B cell (primary cell): ENCODE measurements around the gene SPRR2E. TPM values are rescaled to one million over a fixed set of nuclear protein-coding genes. Genes with fewer than 3 reads are reported as not detected.

Experiments
- ATAC-seq: fragments of 200-7000 bp; cut with Tn5 transposase; one replicate; pipeline ENCODE4 v1.10.0; 2021; ENCODE audit warnings: low read depth, mild to moderate bottlenecking, moderate number of reproducible peaks, moderate library complexity
- CTCF ChIA-PET: fragments of 350-600 bp; sonication (Branson Sonifier 250); formaldehyde crosslinking; loops from one replicate; lab custom pipeline; 2021; ENCODE audit warnings: antibody characterized with exemption, inconsistent platforms; lab: Charles Lee
- POLR2A ChIA-PET: fragments of 350-600 bp; sonication (Branson Sonifier 250); formaldehyde crosslinking; loops from one replicate; lab custom pipeline; 2021; ENCODE audit warnings: antibody characterized with exemption; lab: Charles Lee
- DNase-seq: peaks from one replicate; pipeline ENCODE4 v3.0.0; 2013
- H2AFZ ChIP-seq: 2 replicates; pipeline ENCODE4 v1.6.1; 2012; ENCODE audit warnings: mild to moderate bottlenecking, low read depth, low read length; ENCODE audit not compliant: insufficient read depth, poor library complexity, severe bottlenecking
- H3K27ac ChIP-seq, 2 donors: 1 replicate in 1 of 2; 2 replicates in 1 of 2; pipeline ENCODE4 v1.5.1; 2012 to 2013; ENCODE audit warnings: low read length in 2 of 2, mild to moderate bottlenecking in 2 of 2, moderate library complexity in 1 of 2
- H3K27me3 ChIP-seq, 4 experiments: fragments of 200-600 bp in 1 of 4; sonication (generic) in 1 of 4; replicated peaks in 1 of 4; 1 replicate in 2 of 4; 2 replicates in 2 of 4; pipeline versions ENCODE4 v1.6.1 to v1.7.0; 2013 to 2016; ENCODE audit warnings: low read length in 3 of 4, mild to moderate bottlenecking in 2 of 4, mixed read lengths in 1 of 4, moderate library complexity in 1 of 4; ENCODE audit not compliant: insufficient read depth in 4 of 4, control insufficient read depth in 3 of 4; ENCODE audit errors: control extremely low read depth in 1 of 4
- H3K36me3 ChIP-seq, 2 experiments: replicated peaks in 1 of 2; 1 replicate in 1 of 2; 2 replicates in 1 of 2; pipeline versions ENCODE4 v1.6.1 to v1.7.1; 2013; ENCODE audit warnings: low read length in 1 of 2; ENCODE audit not compliant: insufficient read depth in 2 of 2, control insufficient read depth in 1 of 2; ENCODE audit errors: control extremely low read depth in 1 of 2, extremely low read depth in 1 of 2
- H3K4me1 ChIP-seq, 2 donors: fragments of 200-600 bp in 1 of 2; sonication (generic) in 1 of 2; 1 replicate in 1 of 2; 2 replicates in 1 of 2; pipeline versions ENCODE4 v1.5.1 to v1.6.1; 2013 to 2017; ENCODE audit warnings: low read length in 2 of 2; ENCODE audit not compliant: control insufficient read depth in 2 of 2, insufficient read depth in 2 of 2
- H3K4me2 ChIP-seq: replicated peaks from 2 replicates; pipeline ENCODE3; 2012; ENCODE audit warnings: mild to moderate bottlenecking, low read depth, low read length; ENCODE audit not compliant: poor library complexity, severe bottlenecking
- H3K4me3 ChIP-seq, 5 experiments: fragments of 200-600 bp in 1 of 5; sonication (generic) in 1 of 5; 1 replicate in 3 of 5; 2 replicates in 2 of 5; pipeline versions ENCODE4 v1.5.1 to v1.7.0; 2011 to 2016; ENCODE audit warnings: low read length in 4 of 5, mild to moderate bottlenecking in 4 of 5, low read depth in 2 of 5, control low read depth in 1 of 5, moderate library complexity in 1 of 5; ENCODE audit not compliant: insufficient read depth in 1 of 5; ENCODE audit errors: control extremely low read depth in 1 of 5, extremely low read depth in 1 of 5
- H3K79me2 ChIP-seq: fragments of 200-600 bp; sonication (generic); one replicate; pipeline ENCODE4 v1.6.0; 2016; ENCODE audit warnings: low read length; ENCODE audit not compliant: control insufficient read depth, insufficient read depth
- H3K9ac ChIP-seq: fragments of 200-600 bp; sonication (generic); 2 replicates; pipeline ENCODE4 v1.6.1; 2017; ENCODE audit warnings: mild to moderate bottlenecking, low read length, moderate library complexity
- H3K9me3 ChIP-seq, 3 donors: one replicate each; pipeline versions ENCODE4 v1.6.1 to v1.7.1; 2013; ENCODE audit warnings: low read length in 2 of 3; ENCODE audit not compliant: control insufficient read depth in 2 of 3, insufficient read depth in 1 of 3; ENCODE audit errors: control extremely low read depth in 1 of 3
- H4K20me1 ChIP-seq: 2 replicates; pipeline ENCODE4 v1.6.0; 2012; ENCODE audit warnings: mild to moderate bottlenecking, low read length; ENCODE audit not compliant: insufficient read depth, control insufficient read depth, poor library complexity, severe bottlenecking
- H3K27ac Mint-ChIP-seq: one replicate; pipeline ENCODE4 v1.8.0; 2021; ENCODE audit warnings: mixed read lengths
- H3K27me3 Mint-ChIP-seq: one replicate; pipeline ENCODE4 v1.8.0; 2021; ENCODE audit warnings: mixed read lengths
- H3K4me1 Mint-ChIP-seq: one replicate; pipeline ENCODE4 v1.8.0; 2021; ENCODE audit warnings: mixed read lengths
- H3K4me3 Mint-ChIP-seq: one replicate; pipeline ENCODE4 v1.8.0; 2021; ENCODE audit warnings: mixed read lengths
- H3K9me3 Mint-ChIP-seq: one replicate; pipeline ENCODE4 v1.8.0; 2022; ENCODE audit warnings: mixed read lengths; ENCODE audit not compliant: insufficient read depth
- CTCF ChIP-seq: fragments of 200-600 bp; IDR thresholded peaks from one replicate; pipeline ENCODE4 v1.8.0; 2022; ENCODE audit warnings: antibody characterized with exemption, mild to moderate bottlenecking
- EZH2 ChIP-seq: IDR thresholded peaks from 2 replicates; pipeline ENCODE4 v1.6.1; 2012; ENCODE audit warnings: borderline replicate concordance, low read depth, mild to moderate bottlenecking, moderate library complexity, low read length; ENCODE audit not compliant: insufficient read depth, poor library complexity, severe bottlenecking
- WGBS: methylation state at CpG from one replicate; pipeline ENCODE4 v1.1.5; 2013; ENCODE audit warnings: missing lambda C conversion rate; ENCODE audit not compliant: insufficient coverage; 5-methylcytosine and 5-hydroxymethylcytosine counted together
- intact Hi-C: fragments of 100-400 bp; cut with micrococcal nuclease; formaldehyde crosslinking; loops from one replicate; pipeline ENCODE4 v1.10.0; 2022
- polyA plus RNA-seq: library from polyadenylated mRNA; depleted of rRNA; stranded (reverse); fragments of >200 nt; gene quantifications from 2 replicates; pipeline ENCODE4 v1.2.3, GENCODE V29; 2012
- total RNA-seq, 2 donors: library from RNA; stranded (reverse); fragments of 120-200 nt in 1 of 2; gene quantifications; 1 replicate in 1 of 2; 2 replicates in 1 of 2; pipeline versions ENCODE4 v1.2.3 to v1.2.4, GENCODE V29; 2013 to 2022

SPRR2E gene
- total and polyA plus RNA-seq, 2 donors (not counting 1 experiment from before 2014, with no cell fraction given): not detected

DNA sequence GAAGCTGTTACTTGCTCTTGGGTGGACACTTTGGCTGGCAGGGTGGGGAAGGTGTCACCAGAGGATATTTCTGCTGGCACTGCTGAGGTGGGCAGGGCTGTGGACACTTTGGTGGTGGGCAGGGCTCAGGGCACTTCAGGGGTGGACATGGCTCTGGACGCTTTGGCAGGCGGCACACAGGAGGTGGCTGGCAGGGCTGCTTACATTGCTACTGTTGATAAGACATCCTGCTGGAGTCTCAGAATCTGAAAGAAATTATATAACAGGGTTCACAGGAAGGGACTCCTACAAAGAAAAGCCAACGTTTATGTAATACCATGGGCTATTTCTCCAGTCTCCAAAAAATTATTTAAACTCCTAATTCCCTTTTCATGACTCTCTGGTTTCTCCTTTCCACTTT lies 46.2 kb upstream of the SPRR2E start:
- H3K9me3 ChIP-seq: no peaks in the 10 kb centered on the region

DNA sequence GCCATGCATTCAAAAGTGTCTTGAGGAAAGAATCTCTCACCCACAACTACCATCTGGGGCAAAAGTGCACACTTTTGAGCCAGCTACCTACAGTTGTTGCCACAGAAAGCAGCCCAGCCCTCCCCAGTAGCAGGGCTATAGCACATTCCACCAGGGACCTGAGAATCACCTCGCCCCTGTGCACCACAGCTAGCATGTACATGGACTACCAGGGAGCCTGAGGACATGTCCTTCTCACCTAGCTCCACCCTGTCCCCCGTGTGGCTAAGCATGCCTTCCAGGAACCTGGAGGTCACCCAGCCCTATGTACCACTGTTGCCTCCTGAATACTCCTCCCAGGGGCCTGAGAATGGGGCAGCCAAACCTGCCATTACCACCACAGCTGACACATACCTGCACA lies 39.4 kb upstream of the SPRR2E start:
- Histone ChIP-seq H3K27ac (no peak overlapping the region), H3K4me1 (no peaks in the 10 kb centered on the region), H2AFZ (no peak overlapping the region), H3K9ac (no peak overlapping the region), H3K4me3 (no peak overlapping the region), H3K36me3 (no peaks in the 10 kb centered on the region), H3K9me3 (peaks cover 0 to 5% (median 1%) of the 10 kb centered on the region in 3 donors), H3K79me2 (no peaks in the 10 kb centered on the region), H4K20me1 (no peaks in the 10 kb centered on the region), H3K27me3 (peaks cover 0 to 10% (median 4%) of the 10 kb centered on the region in 4 experiments), H3K4me2 (no peak overlapping the region)
- peaks cover 55% of the 10 kb centered on the region for H3K27me3 Mint-ChIP-seq
- whole genome bisulfite sequencing: 66% methylated on average over 2 of the region's 2 CpGs
- TF ChIP-seq CTCF (no peak), EZH2 (no peak)
- H3K4me3 Mint-ChIP-seq: no peak overlapping the region
- ATAC-seq (no peak), DNase-seq (no peak)
- ChIA-PET CTCF (no interaction called here), POLR2A (no interaction called here)
- no peak overlapping the region for H3K27ac Mint-ChIP-seq
- intact Hi-C loops: no loop called here
- peaks cover 1% of the 10 kb centered on the region for H3K9me3 Mint-ChIP-seq
- no peaks in the 10 kb centered on the region for H3K4me1 Mint-ChIP-seq

More for the DNA sequence above, 46.2 kb upstream of the SPRR2E start:
- DNase-seq (no peak), ATAC-seq (no peak)
- Histone ChIP-seq H3K36me3 (no peaks in the 10 kb centered on the region), H2AFZ (no peak overlapping the region), H3K27ac (no peak overlapping the region), H3K9ac (no peak overlapping the region), H3K79me2 (no peaks in the 10 kb centered on the region), H3K4me2 (no peak overlapping the region), H4K20me1 (no peaks in the 10 kb centered on the region), H3K27me3 (peaks cover 0 to 4% (median 0%) of the 10 kb centered on the region in 4 experiments), H3K4me3 (no peak overlapping the region), H3K4me1 (no peaks in the 10 kb centered on the region)
- H3K9me3 Mint-ChIP-seq: no peaks in the 10 kb centered on the region
- ChIA-PET POLR2A (no interaction called here), CTCF (no interaction called here)
- intact Hi-C loops: no loop called here
- TF ChIP-seq CTCF: no peak
- TF ChIP-seq EZH2: no peak
- no peak overlapping the region for H3K27ac Mint-ChIP-seq
- no peak overlapping the region for H3K4me3 Mint-ChIP-seq
- H3K27me3 Mint-ChIP-seq: peaks cover 26% of the 10 kb centered on the region
- H3K4me1 Mint-ChIP-seq: no peaks in the 10 kb centered on the region
- 50% methylated on average over 2 of the region's 3 CpGs for WGBS
